Stimulated activated CD8-positive, alpha-beta memory T cell treated with anti-CD3 and anti-CD28 coated beads, Interleukin-12 subunit alpha, Interleukin-12 subunit beta, amount 100 ng/mL, for 1 hour (primary cell): Measurements from ENCODE around the gene MACROH2A1.

ENCODE experiments used
- DNase-seq: peaks from one replicate; pipeline ENCODE4 v3.0.0-alpha.2; 2020; ENCODE audit warnings: low read depth

Gene MACROH2A1

GRCh38 chr5:135435467-135436330 lies 36.7 kb upstream of the MACROH2A1 start:
- DNase-seq: no peak

- DNase-seq: no peak
These were observed 35.8 kb upstream of the MACROH2A1 start for GRCh38 chr5:135434591-135435466.

- DNase-seq: no peak
These were observed 34.8 kb upstream of the MACROH2A1 start for GRCh38 chr5:135433681-135434426.

- no peak for DNase-seq
These were observed 33.1 kb upstream of the MACROH2A1 start for GRCh38 chr5:135432113-135432512.

- DNase-seq: no peak
These were observed 31.1 kb upstream of the MACROH2A1 start for GRCh38 chr5:135430135-135430437.

GRCh38 chr5:135429301-135430134 lies 30.5 kb upstream of the MACROH2A1 start:
- DNase-seq: no peak

GRCh38 chr5:135428586-135428985 lies 29.6 kb upstream of the MACROH2A1 start:
- DNase-seq: no peak

- DNase-seq: no peak
These were observed 27.4 kb upstream of the MACROH2A1 start for GRCh38 chr5:135426102-135427082.

GRCh38 chr5:135425641-135426040 lies 26.6 kb upstream of the MACROH2A1 start:
- DNase-seq: no peak

- DNase-seq: no peak
These were observed 24.8 kb upstream of the MACROH2A1 start for GRCh38 chr5:135423846-135424168.

- no peak for DNase-seq
These were observed 24.3 kb upstream of the MACROH2A1 start for GRCh38 chr5:135423146-135423845.

GRCh38 chr5:135422419-135422818 lies 23.4 kb upstream of the MACROH2A1 start:
- DNase-seq: no peak

- no peak for DNase-seq
These were observed 18.1 kb upstream of the MACROH2A1 start for GRCh38 chr5:135417083-135417482.

GRCh38 chr5:135405082-135405481 lies 6.1 kb upstream of the MACROH2A1 start:
- DNase-seq: no peak

- DNase-seq: no peak
These were observed 3.0 kb upstream of the MACROH2A1 start for GRCh38 chr5:135402031-135402430.

- no peak for DNase-seq
These were observed 1.8 kb upstream of the MACROH2A1 start for GRCh38 chr5:135400866-135401265.

- no peak for DNase-seq
These were observed 937 bp upstream of the MACROH2A1 start for GRCh38 chr5:135399794-135400542.

GRCh38 chr5:135398160-135398854 lies 724 bp downstream of the MACROH2A1 start:
- no peak for DNase-seq
